ENCODE measurements around the gene SMC3. TPM values are rescaled to one million over a fixed set of nuclear protein-coding genes. Genes with fewer than 3 reads are reported as not detected.

SMC3 gene
- total RNA-seq, 4 donors from 2014 or later: 16.2 to 32.4 (median 28.1) TPM

DNA sequence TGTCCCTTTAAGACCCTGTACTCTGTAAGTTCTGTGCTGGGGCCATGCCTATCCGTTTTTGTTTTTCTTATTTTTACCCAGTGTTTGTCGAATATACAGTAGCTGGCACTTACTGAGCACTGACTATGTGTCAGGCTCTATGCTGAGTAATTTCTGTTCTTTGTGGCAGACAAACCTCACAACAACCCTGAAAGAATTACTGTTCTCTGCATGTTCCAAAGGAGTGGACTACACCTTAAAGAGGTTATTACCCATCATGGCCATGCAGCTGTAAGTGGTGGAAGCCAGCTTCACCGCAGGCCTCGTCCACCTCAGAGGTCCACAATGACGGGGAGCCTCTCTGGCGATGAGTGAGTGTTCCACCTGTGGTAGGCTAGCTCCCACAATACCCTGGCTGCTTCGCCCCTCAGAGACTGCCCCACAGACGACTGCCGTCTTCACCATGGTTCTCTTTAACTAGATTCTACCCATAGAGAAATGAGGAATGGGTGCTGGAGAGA, 46.6 kb downstream of the SMC3 start:
- 56 to 71% methylated on average over 2 to 4 of the region's 9 CpGs for WGBS, 2 donors
- Histone ChIP-seq H3K4me1 (no peaks in the 10 kb centered on the region), H3K27ac (no peak overlapping the region), H3K27me3 (peaks cover 0 to 3% (median 0%) of the 10 kb centered on the region in 4 donors), H3K4me3 (no peak overlapping the region), H3K36me3 (no peaks in the 10 kb centered on the region), H3K9me3 (no peaks in the 10 kb centered on the region)
- DNase-seq: no peak
- intact Hi-C loops (cut with DNase I): loop anchor here (10.0 kb wide), 2 partner anchors 131 to 291 kb away; no protein-coding TSS in a partner anchor
- TF ChIP-seq POLR2A (IDR thresholded peaks at IDR 0.05): no peak
- TF ChIP-seq, protein P1, sequence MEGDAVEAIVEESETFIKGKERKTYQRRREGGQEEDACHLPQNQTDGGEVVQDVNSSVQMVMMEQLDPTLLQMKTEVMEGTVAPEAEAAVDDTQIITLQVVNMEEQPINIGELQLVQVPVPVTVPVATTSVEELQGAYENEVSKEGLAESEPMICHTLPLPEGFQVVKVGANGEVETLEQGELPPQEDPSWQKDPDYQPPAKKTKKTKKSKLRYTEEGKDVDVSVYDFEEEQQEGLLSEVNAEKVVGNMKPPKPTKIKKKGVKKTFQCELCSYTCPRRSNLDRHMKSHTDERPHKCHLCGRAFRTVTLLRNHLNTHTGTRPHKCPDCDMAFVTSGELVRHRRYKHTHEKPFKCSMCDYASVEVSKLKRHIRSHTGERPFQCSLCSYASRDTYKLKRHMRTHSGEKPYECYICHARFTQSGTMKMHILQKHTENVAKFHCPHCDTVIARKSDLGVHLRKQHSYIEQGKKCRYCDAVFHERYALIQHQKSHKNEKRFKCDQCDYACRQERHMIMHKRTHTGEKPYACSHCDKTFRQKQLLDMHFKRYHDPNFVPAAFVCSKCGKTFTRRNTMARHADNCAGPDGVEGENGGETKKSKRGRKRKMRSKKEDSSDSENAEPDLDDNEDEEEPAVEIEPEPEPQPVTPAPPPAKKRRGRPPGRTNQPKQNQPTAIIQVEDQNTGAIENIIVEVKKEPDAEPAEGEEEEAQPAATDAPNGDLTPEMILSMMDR (IDR thresholded peaks at IDR 0.05): no peak

DNA sequence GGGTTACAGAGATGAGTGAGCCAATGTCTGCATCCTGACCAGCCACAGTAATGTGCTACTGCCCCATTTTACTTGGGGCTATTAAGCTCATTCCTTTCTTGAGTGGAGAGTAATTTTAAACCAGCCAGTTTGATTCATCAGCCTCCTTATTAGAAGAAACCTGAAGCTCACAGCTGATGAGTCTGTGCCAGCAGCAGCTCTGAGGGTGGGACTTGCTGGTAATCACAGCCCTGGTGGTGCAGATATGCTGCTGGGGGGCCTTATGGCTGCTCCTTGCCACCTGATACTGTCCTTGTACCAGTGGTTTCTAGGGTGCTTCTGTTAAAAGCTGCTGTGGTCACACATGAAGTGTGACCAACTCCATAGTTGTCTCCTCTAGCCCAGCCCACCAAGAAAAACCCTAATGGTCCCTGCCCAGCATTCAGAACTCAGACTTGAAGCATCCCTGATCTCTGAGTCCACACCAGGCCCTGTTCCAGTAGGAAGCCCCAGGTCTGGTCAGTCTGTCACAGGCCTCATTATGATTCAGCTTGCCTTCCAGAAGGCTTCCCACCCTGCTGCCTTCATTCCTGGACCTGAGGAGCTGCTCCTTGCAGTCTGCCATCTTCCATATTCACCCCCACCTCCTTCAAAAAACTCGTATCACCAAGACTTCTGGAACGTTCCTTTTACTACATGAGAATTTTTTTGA, 47.7 kb downstream of the SMC3 start:
- no peaks in the 10 kb centered on the region for H3K9me3 ChIP-seq
- 67 to 70% methylated on average over 2 of the region's 2 CpGs for WGBS, 2 donors
- intact Hi-C loops (cut with DNase I): loop anchor here (10.0 kb wide), 2 partner anchors 130 to 290 kb away; no protein-coding TSS in a partner anchor

DNA sequence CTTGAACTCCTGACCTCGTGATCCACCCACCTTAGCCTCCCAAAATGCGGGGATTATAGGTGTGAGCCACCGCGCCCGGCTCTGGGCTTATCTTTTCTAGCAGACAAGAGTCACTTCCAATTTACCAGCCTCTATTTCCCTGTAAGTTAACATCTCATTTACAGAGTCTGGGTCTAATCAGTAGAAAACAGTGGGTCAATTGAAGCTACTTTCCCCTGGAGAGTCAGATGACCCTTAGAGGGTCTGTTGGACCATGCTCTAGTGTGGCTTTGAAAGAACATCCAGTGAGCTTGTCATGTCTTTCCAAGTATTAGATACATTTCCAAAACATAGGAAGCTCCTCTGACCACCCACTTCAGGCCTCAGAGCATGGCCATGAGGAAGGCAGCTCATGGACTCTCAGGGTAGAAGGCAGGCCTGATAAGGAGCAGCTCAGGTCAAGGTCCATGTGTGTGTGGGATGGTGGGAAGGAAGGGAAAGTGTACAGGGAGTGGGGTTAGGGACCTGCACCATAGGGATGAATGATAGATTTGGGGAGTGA, 49.1 kb downstream of the SMC3 start:
- TF ChIP-seq, protein P1 (IDR thresholded peaks at IDR 0.05): no peak
- TF ChIP-seq POLR2A (IDR thresholded peaks at IDR 0.05): no peak
- Histone ChIP-seq H3K27ac (no peak overlapping the region), H3K4me3 (no peak overlapping the region), H3K4me1 (no peaks in the 10 kb centered on the region), H3K27me3 (peaks cover 0 to 3% (median 0%) of the 10 kb centered on the region in 4 donors), H3K9me3 (no peaks in the 10 kb centered on the region), H3K36me3 (no peaks in the 10 kb centered on the region)
- no peak for DNase-seq
- intact Hi-C loops (cut with DNase I): loop anchor here (10.0 kb wide), 2 partner anchors 128 to 288 kb away; no protein-coding TSS in a partner anchor
- WGBS, 2 donors: 93 to 96% methylated on average over 5 of the region's 5 CpGs

More for the DNA sequence above, 47.7 kb downstream of the SMC3 start:
- Histone ChIP-seq H3K4me3 (no peak overlapping the region), H3K36me3 (no peaks in the 10 kb centered on the region), H3K27me3 (peaks cover 0 to 3% (median 0%) of the 10 kb centered on the region in 4 donors), H3K4me1 (no peaks in the 10 kb centered on the region), H3K27ac (no peak overlapping the region)
- no peak for DNase-seq
- TF ChIP-seq, protein P1 (IDR thresholded peaks at IDR 0.05): no peak
- TF ChIP-seq POLR2A (IDR thresholded peaks at IDR 0.05): no peak

DNA sequence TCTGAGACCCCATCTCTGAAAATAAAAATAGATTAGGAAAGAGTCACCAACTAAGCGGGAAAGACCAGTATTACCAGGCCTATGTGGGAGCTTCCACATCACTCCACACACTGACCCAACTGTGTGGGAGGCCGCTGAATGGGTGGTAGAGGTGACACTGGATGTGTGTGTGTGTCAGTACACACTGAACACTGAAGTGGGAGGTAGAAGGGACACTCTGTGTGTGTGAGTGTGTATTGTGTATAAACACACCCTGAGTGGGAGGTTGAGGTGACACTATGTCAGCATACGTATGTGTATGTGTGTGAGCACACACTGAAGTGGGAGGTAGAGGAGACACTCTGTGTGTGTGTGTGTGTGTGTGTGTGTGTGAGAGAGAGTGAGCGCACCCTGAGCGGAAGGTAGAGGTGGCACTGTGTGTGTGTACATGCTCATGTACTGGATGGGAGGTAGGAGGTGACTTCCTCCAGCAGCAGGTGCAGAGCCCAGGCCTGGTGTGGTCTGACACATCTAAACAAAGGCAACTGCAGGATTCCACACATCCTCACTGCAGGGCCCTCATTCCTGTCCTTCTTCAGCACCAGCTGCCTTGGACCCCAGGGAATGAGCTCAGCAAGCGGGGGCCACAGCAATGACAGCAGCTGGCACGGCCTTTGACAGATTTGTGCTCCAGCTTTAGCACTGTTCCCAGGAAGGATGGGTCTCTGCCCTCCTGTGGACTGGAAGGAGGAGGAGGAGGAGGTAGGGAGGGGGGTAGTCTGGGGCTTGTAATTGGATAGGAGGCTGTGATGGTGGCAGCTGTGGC, 50.1 kb downstream of the SMC3 start:
- no peaks in the 10 kb centered on the region for H3K36me3 ChIP-seq
- DNase-seq: no peak
- 90 to 95% methylated on average over 5 of the region's 7 CpGs for whole genome bisulfite sequencing, 2 donors
- intact Hi-C loops (cut with DNase I): loop anchor here (10.0 kb wide), 2 partner anchors 127 to 287 kb away; no protein-coding TSS in a partner anchor
- no peak overlapping the region for H3K4me3 ChIP-seq
- no peaks in the 10 kb centered on the region for H3K27me3 ChIP-seq
- H3K27ac ChIP-seq: no peak overlapping the region
- H3K9me3 ChIP-seq: no peaks in the 10 kb centered on the region
- no peaks in the 10 kb centered on the region for H3K4me1 ChIP-seq
- TF ChIP-seq, protein P1 (IDR thresholded peaks at IDR 0.05): no peak
- TF ChIP-seq POLR2A (IDR thresholded peaks at IDR 0.05): no peak

Data from esophagus squamous epithelium (tissue), 5 donors.